HG03575 (cell line): Measurements from ENCODE around the gene NOP14.
"Not testable (repeated sequence)": the region's sequence is repeated elsewhere in the genome, so short reads cannot be mapped to it uniquely, and the experiment has no call there.

Experiments
- ATAC-seq: cut with Tn5 transposase; IDR thresholded peaks from one replicate; pipeline ENCODE4 v1.9.1; 2021; ENCODE audit not compliant: unreplicated experiment, insufficient number of reproducible peaks, low FRiP score; ENCODE audit errors: extremely low read depth

Gene NOP14

DNA sequence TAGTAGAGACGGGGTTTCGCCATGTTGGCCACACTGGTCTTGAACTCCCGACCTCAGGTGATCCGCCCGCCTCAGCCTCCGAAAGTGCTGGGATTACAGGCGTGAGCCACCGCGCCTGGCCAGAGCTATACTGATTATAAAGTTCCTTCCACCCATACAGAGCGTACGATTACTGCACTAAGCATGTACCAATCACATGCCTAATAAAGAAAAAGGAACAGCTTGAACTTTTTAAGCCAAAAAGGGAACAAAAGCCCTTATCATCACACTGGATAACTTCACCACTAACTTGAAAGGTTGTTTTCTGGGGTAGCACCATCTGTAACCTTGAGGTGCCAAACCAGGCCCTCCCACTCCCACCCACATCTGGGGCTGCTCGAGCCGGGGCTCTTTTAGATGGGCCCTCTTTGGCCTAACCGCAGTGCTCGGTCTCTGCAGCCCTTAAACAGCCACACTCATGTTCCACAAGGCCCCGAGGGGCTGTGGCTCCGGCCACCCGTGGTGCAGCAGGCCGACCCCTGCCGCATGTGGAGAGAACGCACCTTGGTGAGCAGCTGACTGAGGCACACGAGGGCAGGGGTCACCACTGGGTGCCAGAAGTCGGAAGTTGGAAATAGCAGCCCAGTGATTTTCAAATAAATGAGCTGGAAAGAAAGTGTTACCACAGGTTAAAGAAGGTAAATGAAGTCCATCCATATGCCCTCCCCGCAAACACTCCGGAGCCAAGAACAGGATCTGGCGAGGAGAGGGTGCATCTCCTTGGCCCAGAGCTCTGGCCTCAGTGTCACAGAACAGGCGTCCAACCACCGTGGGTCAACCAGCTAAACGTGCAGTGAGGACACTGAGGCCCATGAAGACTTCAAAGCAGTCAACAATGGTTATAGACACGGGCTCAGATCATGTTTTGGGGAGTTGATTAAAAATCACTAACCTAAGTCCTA is 18.4 kb downstream of the NOP14 start:
- ATAC-seq = no peak

DNA sequence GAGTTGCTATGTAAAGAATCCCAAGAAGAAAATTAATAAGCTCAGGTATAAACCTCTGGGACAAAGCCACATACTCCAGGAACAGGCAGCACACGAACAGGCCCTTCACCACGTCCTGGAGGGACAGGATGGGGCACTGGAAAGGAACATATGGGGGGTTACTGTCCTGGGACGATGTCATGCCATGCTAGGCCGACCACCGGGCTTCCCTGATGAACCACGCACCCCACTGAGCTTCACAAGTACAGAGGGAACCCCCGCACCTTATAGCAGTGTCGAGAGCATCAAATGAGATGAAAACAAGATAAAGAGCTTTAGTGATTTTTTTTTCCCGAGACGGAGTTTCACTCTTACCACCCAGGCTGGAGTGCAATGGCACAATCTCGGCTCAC is 19.1 kb downstream of the NOP14 start:
- ATAC-seq = no peak

DNA sequence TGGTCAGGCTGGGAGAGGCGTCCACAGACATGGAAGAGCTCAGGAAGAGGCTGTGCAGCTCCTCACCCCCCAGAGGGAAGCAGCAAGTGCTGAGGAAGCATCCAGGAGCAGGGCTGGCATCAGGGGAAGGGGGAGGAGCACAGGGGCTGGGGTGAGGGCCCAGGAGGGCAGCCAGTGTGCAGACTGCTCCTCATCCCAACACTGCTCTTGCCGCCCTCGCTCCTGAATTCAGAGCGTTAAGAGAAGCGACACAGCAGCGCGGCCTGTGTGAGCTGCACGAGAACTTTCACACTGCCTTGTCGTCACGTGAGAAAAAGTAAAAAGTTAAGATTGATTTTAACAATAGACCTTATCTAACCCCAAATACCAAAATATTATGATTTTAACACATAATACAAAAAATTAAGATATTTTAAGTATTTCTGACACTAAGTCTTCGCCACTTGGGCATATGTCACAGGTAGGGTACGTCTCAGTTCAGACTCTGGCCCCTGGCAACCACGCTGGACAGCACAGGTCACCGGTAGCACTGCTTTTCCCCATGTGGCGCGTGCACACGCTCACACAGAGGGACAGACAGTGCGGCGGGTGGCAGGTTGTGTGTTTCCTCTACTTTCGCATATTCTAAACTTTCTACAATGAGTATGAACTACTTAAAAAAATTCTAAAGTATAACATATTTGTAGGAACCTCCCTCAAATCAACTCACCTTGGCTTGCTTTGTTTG is 19.7 kb downstream of the NOP14 start:
- ATAC-seq = no peak

DNA sequence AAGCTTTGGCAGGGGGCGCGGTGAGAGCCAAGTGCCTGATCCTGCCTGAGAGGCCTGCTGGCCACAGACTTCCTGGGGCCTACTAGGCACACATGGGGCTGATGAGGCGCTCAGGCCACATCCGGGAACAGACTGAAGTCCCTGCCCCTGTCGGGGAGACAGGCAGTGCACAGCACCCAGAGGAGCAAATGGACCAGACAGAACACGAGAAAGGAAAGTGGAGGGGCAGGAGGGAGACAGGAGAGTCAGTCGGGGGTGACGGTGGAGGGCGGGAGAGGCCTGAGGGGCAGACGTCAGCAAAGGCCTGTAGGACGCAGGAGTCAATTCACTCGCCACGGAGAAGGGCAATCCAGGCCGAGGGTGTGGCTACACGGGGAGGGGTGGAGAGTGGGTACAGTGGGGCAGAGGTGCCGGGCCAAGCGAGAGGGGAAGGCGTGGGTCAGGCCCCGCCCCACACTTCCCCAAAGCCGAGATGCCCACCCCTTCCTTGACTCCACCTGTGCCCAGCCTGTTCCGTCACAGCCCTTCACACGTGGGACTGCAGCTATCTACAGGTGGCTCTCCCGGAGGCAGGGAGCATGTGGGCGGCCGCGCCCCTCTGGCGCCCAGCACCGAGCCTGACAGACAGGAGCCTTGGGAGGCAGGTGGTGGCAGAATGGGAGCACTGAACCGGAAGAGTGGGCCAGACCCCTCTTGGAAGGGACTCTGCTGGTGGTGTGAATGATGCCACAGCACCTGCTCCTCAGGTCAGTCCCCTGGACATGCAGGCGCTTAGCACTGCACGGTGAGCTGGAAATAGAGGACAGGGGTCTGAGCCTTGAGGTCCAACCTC is 20.5 kb downstream of the NOP14 start:
- no peak for ATAC-seq

DNA sequence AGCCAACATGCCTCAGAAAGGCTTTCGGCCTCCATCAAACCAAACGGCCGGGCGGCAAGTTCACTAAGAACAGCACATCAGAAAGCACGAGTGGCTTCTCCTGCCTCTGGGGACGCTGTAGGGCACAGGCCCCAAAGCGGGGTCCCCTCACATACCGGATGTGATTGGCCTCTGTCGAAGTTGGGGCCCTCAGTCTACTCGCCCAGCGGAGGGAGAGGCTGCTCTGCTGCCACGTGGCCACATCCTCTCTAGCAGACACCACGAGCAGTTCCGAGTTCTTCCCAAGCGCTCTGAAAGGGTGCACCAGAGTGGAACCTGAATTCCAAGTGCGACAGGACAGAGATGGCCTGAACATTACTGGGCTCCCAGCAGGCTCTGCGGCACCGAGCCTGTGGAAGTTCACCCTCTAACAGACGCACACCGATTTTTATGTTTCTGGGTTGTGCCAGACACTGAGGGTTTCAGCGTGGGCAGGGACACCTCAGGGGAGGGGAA is 21.1 kb downstream of the NOP14 start:
- no peak for ATAC-seq

DNA sequence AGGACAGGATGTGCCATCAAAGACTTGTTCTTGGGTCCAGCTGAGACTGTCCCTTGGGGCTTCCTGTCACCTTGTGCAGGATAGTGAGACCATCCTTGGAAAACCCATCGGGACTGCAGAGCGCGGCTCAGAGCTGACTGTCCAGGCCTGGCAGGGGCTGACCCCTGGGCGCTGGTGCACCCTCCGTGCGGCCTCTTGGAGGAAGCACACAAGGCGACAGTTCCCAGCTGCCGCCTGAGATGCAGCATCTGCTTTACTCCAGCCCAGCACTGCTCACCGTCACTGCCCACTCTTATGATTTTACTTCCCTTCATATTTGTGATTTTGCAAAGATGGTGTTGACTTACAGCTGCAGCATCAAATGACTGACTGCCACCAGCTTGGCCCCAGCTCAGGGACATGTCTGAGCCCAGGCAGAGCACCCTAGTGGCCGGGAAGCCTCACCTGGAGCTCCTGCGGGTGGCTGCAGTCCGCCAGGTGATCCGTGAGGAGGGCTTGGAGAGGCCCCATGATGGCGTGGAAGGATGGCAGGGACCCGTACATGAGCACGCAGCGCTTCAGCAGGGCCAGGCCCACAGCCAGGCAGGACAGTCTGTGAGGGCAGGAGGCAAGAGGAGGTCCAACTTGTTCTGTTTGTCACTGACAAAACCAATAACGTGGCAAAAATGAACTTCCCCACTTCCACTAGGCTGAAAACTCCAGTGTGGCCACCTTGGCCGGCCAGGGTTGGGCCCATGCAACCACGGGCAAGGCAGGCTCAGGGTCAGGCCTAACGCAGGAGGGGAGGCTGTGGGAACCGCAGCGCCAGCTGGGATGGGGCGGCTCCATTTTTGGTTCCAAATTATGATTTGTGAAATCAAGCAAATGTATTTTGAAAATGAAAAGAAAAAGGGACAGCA is 21.8 kb downstream of the NOP14 start:
- ATAC-seq = no peak

DNA sequence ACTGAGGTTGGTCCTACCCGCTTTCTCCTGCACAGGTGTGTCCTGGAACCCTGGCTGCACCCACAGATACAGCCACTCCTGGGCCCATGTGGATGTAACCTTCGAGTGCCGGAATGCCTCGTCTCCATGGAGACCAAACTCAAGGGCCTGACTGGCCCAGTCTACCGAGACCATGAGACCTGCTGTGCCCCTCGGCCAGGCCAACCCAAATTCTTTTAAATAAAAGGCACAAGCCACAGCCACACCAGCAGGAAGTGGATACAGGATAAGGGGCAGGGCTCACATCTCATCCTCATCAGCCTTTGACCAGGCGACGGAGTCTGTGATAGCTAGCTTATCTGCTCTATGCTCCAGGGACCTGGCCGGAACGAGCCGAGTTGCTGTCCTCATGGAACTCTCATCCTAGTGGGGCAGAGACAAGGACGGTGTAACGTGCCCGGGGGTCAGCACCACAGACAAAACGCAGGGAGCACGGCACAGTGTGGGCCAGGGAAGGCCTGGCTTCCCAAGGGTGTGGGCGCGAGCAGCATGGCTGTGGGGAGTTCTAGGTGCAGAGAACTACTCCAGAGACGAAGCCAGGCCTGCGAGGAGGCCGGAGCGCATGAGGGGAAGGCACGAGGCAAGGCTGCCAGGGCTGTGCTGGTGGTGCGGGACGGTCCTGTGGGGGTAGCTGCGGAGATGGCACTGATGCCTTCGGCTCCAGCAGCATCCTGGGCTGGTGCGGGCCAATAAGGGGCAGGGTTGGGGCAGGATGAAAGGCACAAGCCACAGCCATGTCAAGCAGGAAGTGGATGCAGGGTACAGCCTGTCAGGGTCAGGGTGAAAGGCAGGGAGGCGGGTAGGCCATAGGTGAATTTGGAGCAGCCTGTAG is 22.7 kb downstream of the NOP14 start:
- ATAC-seq = no peak

DNA sequence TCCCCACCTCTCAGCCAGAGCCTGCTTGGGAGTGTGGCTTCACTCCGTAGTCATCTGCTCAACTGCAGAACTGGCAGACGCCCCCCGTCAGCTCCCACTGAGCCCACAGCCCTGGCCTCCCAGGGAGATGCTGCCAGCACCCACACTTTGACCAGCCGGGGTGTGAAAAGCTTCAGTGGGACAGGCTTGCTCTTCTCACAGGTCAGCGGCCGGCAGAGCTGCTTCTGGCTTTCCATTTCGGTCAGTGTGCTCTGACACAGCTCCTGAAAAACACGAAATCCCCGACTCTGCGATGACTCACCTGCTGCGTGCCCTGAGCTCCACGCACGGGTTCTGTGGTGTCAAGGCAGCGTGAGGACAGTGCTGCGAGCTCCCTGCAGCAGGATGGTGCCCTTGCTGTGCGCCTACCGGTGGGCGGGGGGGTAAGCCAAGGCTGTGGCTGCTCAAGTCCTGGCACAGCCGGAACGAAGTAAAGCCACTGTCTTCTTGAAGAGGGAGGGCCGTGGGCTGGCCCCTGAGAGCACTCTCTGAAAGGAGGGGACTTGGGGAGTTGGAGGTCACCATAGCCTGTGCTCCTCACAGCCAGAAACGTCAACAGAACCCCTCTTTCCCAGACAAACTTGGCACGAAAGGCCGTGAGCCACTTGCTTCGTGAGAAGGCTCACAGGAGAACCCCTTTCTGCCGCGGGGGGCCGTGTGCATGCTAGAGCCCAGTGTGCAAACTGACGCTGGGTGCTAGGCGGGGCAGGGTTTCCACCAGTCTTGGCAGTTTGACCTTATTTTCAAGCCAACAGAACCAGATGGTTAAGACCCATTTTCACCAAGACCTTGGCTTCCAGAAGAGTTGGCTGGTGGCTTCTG is 23.6 kb downstream of the NOP14 start:
- ATAC-seq = no peak

DNA sequence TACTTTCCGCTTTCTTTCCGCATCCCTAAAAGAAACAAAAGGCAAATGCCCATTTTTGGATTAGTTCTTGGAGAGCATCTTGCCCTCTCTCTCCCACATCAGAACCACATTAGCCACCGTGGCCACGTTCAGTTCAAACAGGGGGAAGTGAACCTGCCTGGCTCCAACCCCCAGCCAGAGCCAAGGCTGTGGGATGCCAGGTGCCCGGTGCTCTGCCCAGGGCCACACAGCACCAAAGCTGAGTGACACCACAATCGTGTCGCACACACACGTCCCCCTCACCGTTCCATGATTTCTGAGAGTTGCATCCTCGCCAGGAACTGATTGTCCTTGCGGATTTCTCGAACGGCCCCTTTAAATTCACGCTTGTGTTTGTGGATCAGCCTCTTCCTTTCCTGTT is 24.3 kb downstream of the NOP14 start:
- ATAC-seq = no peak

DNA sequence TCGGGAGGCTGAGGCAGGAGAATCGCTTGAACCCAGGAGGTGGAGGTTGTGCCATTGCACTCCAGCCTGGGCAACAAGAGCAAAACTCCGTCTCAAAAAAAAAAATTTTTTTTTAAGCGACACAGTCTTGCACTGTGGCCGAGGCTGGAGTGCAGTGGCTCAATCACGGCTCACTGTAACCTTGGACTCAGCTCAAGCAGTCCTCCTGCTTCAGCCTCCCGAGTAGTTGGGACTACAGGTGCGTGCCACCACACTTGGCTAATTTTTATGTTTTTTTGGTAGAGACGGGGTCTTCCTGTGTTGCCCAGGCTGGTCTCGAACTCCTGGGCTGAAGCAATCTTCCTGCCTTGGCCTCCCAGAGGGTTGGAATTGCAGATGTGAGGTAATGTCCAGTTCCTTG is 24.8 kb downstream of the NOP14 start:
- ATAC-seq = not testable (repeated sequence)

DNA sequence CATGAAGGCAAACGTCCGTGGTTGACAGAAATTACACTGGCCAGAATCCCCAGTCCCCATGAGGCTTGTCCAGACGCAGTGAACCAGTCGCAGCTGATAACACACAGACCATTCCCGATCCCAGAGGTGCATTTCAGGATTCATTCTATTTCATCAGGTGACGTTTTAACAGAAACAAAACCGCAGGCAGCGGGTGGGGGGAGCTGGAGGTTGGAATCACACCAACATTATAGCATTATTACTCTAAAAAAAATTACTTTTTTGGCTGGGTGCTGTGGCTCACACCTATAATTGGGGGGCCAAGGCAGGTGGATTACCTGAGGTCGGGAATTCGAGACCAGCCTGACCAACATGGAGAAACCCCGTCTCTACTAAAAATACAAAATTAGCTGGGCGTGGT is 25.2 kb downstream of the NOP14 start:
- ATAC-seq = no peak

DNA sequence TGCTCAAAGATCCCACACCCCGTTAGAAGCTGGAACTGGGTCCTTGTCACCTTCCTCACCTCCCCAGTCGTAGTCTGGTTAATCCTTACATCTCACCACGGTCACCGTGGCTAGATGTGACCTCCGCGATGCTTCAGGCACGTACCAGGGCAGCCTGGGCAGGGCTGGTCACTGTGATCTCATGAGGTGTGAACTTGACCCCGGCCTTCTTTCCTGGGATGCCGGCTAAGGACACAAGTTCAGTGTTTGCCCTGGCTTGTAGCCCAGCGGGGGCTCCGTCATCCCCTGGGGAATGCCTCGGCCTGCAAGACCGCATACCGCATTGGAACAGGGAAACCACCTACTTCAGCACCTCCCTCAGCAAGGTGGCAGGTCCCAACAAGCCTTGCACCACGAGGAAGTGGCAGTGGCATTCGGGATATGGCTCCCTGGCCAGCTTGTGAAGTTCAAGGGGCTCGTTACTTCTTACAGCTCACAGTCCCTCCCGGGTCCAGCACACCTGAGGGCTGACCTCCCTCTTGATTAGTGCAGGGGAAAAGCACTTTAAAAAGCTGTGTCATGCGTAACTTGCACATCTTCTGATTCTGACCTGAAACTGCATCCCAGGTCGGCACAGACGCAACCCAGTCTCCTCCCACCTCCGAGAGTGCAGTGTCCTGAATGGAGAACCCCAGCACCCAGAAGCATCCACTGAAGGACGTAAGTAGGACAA is 25.9 kb downstream of the NOP14 start:
- ATAC-seq = no peak

DNA sequence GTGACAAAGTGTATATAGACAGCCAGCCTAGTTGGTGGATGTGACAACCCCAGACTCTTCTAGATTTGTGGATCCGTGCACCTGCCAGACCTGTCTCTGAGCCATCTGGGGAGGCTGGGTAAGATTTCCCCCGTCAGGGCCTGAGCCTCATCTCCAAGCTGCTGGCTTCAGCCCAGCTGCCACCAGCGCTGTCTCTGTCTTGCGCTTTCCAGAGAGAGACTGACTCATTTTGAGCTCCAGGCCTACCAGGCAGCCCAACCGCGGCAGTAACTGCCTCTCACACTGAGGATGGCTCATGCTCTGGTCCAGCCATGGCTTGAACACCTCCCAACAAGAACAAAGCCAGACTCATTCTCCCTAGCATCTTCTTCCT is 26.4 kb downstream of the NOP14 start:
- no peak for ATAC-seq

DNA sequence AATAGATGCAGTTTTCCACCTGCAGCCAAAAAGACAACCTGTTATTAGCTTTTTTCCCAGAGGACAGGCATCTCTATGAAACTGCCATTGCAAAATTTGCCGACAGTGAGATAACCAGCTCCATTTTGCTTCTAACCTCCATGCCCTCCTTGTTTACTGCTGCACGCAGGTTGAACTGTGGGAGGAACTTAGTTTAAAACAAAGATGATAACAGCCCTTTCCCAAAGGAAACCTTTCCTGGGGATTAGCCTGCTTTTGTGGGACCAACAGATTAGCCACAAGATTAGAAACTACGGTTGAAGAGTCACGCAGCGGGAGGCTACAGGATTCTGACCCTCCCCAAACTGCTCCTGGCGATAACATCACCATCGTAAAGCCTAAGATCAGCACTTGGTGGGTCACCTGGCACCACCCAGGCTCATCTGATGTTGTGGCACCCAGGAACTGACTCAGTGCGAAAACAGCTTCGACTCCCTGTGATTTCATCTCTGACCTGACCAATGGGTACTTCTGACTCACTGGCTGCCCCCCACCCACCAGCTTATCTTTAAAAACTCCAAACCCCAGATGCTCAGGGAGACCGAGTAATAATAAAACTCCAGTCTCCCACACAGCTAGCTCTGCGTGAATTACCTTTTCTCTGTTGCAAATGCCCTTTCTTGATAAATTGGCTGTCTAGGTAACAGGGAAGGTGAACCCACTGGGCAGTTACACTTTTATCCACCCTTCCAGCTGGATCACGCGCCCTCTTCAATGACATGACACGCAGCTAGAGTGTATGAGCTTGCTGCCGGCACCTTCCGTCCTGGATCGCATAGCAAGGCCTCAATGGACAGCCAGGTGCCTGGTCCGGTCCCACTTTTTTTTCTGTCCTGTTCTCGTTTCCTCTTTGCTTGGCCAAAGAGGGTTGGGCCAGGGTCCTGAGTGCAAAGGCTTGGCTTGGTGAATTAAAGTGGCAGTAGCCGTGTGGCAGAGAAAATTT is 27.2 kb downstream of the NOP14 start:
- ATAC-seq = no peak
